PC-9 (cell line): ENCODE measurements around the gene C1orf21.

Experiments
- EZH2 ChIP-seq: fragments of 200-600 bp; sonication (generic); IDR thresholded peaks from 2 replicates; pipeline ENCODE4 v1.8.0; 2017; ENCODE audit warnings: antibody characterized with exemption, low read depth
- TF ChIP-seq, protein P1 (sequence below): fragments of 200-600 bp; sonication (generic); conservative IDR thresholded peaks from 2 replicates; pipeline ENCODE4 v1.6.1; 2017; ENCODE audit warnings: mixed run types, antibody characterized with exemption, mild to moderate bottlenecking, moderate library complexity

DNA sequence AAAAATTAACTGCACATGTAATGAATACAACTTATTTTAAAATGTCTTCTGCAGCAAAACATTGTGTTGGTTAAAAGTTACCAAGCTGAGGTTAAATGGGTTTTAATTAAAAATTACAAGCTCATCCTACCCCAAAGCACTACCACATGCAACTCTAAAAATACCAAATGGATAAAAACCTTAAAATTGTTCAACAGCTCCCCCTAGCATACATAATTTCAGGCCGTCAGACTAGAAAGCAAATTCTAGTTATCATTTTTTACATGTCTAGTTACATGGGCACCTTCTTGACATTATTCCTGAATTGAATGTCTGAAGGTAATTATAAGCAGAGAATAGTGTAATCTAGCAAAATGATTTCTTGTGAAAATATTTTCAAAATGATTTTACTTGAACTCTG lies 176.5 kb downstream of the C1orf21 start:
- TF ChIP-seq, protein P1, sequence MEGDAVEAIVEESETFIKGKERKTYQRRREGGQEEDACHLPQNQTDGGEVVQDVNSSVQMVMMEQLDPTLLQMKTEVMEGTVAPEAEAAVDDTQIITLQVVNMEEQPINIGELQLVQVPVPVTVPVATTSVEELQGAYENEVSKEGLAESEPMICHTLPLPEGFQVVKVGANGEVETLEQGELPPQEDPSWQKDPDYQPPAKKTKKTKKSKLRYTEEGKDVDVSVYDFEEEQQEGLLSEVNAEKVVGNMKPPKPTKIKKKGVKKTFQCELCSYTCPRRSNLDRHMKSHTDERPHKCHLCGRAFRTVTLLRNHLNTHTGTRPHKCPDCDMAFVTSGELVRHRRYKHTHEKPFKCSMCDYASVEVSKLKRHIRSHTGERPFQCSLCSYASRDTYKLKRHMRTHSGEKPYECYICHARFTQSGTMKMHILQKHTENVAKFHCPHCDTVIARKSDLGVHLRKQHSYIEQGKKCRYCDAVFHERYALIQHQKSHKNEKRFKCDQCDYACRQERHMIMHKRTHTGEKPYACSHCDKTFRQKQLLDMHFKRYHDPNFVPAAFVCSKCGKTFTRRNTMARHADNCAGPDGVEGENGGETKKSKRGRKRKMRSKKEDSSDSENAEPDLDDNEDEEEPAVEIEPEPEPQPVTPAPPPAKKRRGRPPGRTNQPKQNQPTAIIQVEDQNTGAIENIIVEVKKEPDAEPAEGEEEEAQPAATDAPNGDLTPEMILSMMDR: peak; percentile 60
- TF ChIP-seq EZH2: no peak
